Mesodermal cell (in vitro differentiated cells): ENCODE results near the gene POFUT1. TPM values are rescaled to one million over a fixed set of nuclear protein-coding genes. Genes with fewer than 3 reads are reported as not detected.

ENCODE experiments used
- H3K27ac ChIP-seq: 2 replicates; pipeline ENCODE4 v1.7.0; 2013; ENCODE audit warnings: mild to moderate bottlenecking, low read depth, low read length, moderate library complexity; ENCODE audit not compliant: severe bottlenecking
- H3K36me3 ChIP-seq: 2 replicates; pipeline ENCODE4 v1.7.1; 2013; ENCODE audit warnings: mild to moderate bottlenecking, low read length, moderate library complexity; ENCODE audit not compliant: control insufficient read depth, insufficient read depth
- H3K4me1 ChIP-seq: one replicate; pipeline ENCODE4 v1.7.1; 2013; ENCODE audit warnings: mild to moderate bottlenecking, low read length; ENCODE audit not compliant: insufficient read depth, control insufficient read depth, poor library complexity, severe bottlenecking
- H3K4me3 ChIP-seq: 2 replicates; pipeline ENCODE4 v1.7.0; 2013; ENCODE audit warnings: low read length, control low read depth, mild to moderate bottlenecking; ENCODE audit not compliant: insufficient read depth, poor library complexity, severe bottlenecking; ENCODE audit errors: extremely low read depth
- H3K9me3 ChIP-seq: 2 replicates; pipeline ENCODE4 v1.7.1; 2013; ENCODE audit warnings: mild to moderate bottlenecking, low read length, moderate library complexity; ENCODE audit not compliant: control insufficient read depth
- WGBS, 2 experiments: methylation state at CpG; one replicate each; pipeline ENCODE4 v1.1.5; 2013; ENCODE audit warnings: missing lambda C conversion rate in 2 of 2; ENCODE audit not compliant: insufficient coverage in 2 of 2; 5-methylcytosine and 5-hydroxymethylcytosine counted together
- polyA plus RNA-seq, 2 experiments: library from polyadenylated mRNA; stranded (reverse); fragments of 50-300 nt; gene quantifications; one replicate each; pipeline ENCODE4 v1.2.3, GENCODE V29; 2013

Gene POFUT1
- 29.5 TPM for polyA plus RNA-seq (2013, experiment 1 of 2)
- polyA plus RNA-seq (2013, experiment 2 of 2) = 31.0 TPM

DNA sequence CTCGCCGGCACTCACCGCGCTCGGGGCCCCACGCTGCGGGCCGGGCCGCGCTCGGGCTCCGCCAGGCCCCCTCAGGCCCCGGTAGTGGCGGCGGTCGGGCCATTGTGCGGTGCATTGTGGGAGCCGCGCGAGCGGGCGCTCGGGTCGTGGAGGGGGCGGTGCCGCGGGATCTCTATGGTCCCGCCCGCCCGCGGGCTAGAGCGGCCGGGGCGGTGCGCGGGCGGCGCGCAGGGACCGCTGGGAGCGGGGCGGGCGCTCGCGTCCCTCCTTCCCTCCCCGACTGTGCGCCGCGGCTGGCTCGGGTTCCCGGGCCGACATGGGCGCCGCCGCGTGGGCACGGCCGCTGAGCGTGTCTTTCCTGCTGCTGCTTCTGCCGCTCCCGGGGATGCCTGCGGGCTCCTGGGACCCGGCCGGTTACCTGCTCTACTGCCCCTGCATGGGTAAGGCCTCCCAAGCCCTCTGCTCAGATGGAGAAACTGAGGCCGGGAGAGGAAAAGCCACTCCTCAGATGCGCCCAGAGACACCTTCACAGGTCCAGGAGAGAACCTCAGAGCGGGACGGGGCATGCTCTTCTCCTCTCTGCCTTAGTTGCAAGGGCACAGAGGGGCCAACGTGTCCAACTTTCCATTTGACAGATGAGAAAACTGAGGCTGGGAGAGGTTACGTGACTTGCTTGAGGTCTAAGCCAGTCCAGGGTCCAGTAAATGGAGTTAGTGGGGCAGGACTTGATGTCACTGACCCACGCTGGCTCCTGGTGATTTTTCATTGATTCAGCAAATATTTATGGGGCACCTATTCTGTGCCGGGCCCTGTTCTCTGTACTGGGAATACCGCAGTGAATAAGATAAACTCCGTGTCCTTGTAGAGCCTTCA, at the start of gene POFUT1, which contains the start of gene PLAGL2:
TSS of gene POFUT1 (plus strand) at position 255 of the 873 bp plus-strand sequence. CDS start at position 317, 62 bp downstream.
TSS of gene PLAGL2 (minus strand) at position 118 of the 873 bp plus-strand sequence. CDS start 5,565 bp downstream, outside the sequence.
- peak within 1 kb of the TSS; percentile 96 for H3K4me3 ChIP-seq
- H3K9me3 ChIP-seq = no peaks in the 10 kb centered on the region
- peaks cover 22% of the 10 kb centered on the region for H3K4me1 ChIP-seq
- 3 to 5% methylated on average over 35 to 49 of the region's 74 CpGs for WGBS, 2 experiments
- peaks cover 43% of the 10 kb centered on the region for H3K36me3 ChIP-seq
- H3K27ac ChIP-seq = peak within 1 kb of the TSS; percentile 66

DNA sequence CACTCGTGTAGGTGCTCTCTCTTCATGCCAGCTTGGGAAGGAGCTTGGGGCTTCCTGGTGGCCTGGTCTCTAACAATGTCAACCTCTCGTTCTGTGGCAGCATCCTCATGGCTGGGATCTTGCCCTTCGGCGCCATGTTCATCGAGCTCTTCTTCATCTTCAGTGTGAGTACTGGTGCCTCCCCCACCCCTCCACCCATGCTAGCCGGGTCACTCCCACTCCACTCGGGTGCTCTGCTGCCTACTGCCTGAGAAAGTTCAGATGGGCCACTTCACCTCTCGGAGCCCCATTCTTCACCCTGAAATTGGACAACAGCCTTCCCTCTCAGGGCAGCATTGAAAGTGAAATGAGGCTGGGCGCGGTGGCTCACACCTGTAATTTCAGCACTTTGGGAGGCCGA, 49.3 kb upstream of the POFUT1 start:
- peaks cover 6% of the 10 kb centered on the region for H3K4me1 ChIP-seq
- H3K9me3 ChIP-seq = no peaks in the 10 kb centered on the region
- WGBS, 2 experiments = 95% methylated on average over 9 to 11 of the region's 11 CpGs
- H3K4me3 ChIP-seq = no peak overlapping the region
- H3K27ac ChIP-seq = no peak overlapping the region
- peaks cover 72% of the 10 kb centered on the region for H3K36me3 ChIP-seq

DNA sequence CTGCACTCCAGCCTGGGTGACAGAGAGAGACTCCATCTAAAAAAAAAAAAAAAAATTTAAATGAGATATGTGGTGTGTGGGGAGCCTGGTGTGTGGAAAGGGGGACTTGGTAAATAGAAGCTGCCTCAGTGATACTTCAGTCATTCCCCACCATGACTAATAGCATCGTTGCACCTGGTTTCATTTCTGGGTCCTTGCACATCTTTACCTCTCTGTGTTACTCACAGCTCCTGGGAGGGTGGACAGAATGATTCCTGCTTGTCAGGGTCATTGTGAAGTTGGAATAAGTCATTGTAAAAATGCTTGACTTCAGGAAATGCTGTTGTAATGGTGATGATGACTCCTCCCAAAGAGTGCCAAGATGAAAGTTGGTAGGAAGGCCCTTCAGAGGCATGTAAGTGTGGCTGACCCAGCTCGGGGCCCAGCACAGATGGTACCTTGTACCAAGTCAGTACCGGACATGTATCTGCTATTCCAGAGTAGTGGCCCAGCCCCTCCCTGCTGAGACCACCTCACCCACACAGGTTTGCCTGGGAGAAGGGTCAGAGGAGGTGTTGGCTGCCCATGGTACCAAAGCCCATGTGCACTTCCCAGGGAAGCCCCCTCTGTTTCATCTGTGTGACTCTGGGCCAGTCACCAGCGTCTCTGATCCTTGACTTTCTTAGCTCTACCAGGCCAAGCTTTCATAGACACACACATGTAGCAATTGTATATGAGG, 48.6 kb upstream of the POFUT1 start:
- Histone ChIP-seq H3K4me3 (no peak overlapping the region), H3K36me3 (peaks cover 69% of the 10 kb centered on the region)
- WGBS, 2 experiments = 94 to 100% methylated on average over 2 of the region's 4 CpGs

DNA sequence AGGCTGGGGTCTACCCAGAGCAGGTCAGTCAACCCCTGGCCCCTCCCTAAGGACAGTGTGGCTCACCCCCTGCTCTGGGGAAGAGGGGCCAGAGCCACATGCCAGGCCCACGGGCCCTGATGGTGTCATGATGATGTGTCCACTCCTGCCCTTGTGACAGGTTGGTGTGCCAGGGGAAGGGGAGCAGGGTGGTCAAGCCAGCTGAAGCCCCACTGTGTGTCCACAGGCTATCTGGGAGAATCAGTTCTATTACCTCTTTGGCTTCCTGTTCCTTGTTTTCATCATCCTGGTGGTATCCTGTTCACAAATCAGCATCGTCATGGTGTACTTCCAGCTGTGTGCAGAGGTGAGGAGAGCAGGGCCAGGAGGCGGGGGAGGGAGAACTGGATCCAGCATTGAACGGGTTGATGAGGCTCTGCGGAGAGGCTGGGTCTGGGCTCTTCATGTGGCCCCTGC, 47.9 kb upstream of the POFUT1 start:
- Histone ChIP-seq H3K4me1 (peaks cover 5% of the 10 kb centered on the region), H3K27ac (no peak overlapping the region), H3K4me3 (no peak overlapping the region), H3K9me3 (no peaks in the 10 kb centered on the region), H3K36me3 (peaks cover 74% of the 10 kb centered on the region)
- 90 to 98% methylated on average over 5 of the region's 5 CpGs for WGBS, 2 experiments

More for the DNA sequence above, 48.6 kb upstream of the POFUT1 start:
- Histone ChIP-seq H3K27ac (no peak overlapping the region), H3K9me3 (no peaks in the 10 kb centered on the region), H3K4me1 (peaks cover 6% of the 10 kb centered on the region)

DNA sequence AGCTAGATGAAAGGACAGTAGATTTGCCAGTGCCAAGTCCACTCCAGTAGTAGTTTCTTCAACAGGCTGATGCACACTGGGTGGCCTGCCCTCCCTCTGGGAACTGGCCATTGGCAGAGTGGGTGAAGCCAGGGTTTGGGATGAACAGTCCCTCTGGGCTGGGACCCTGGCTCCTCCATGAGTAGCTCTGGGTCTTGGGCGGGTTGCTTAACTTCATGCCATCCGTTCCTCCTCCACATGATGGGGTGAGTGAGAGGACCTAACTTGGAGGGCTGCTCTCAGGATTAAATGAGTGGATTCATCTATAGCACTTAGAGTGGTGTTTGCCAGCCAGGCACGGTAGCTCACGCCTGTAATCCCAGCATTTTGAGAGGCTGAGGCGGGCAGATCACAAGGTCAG, 47.3 kb upstream of the POFUT1 start:
- Histone ChIP-seq H3K9me3 (no peaks in the 10 kb centered on the region), H3K4me3 (no peak overlapping the region), H3K36me3 (peaks cover 78% of the 10 kb centered on the region), H3K27ac (no peak overlapping the region), H3K4me1 (no peaks in the 10 kb centered on the region)
- 89 to 95% methylated on average over 3 to 5 of the region's 5 CpGs for WGBS, 2 experiments

DNA sequence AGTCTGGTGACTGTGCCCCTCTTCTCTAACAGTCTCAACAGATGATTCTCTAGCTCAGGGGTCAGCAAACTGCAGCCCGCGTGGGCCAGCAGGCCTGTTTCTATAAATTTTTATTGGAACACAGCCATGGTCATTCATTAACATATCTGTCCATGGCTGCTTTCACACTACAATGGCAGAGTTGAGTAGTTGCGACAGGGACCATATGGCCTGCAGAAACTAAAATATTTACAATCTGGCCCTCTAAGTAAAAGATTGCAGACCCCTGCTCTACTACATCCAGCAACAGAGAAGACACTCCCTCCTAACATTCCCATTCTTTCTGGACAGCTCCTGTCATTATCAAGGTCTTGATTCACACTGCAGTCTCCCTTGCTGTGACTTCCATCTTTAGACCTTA, 45.3 kb upstream of the POFUT1 start:
- WGBS, 2 experiments = 94 to 100% methylated on average over 3 of the region's 3 CpGs
- H3K9me3 ChIP-seq = no peaks in the 10 kb centered on the region
- H3K4me3 ChIP-seq = no peak overlapping the region
- no peak overlapping the region for H3K27ac ChIP-seq
- H3K36me3 ChIP-seq = peaks cover 92% of the 10 kb centered on the region
- H3K4me1 ChIP-seq = no peaks in the 10 kb centered on the region

DNA sequence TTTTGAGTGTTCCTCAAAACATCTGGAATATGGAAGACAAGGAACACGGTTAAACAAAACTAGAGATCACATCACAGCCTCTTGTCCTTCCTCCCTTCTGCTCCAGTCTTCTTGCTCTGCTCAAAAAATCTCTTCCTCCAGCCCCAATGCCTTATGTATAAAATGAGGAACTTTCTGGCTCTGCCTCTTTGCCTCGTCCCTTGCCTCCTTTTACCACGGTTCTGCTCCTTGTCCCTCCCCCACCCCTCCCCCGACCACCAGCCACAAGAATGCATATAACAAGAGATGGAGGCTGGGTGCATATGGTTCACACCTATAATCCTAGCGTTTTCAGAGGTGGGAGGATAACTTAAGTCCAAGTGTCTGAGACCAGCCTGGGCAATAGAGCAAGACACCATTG, 43.7 kb upstream of the POFUT1 start:
- 96% methylated on average over 2 of the region's 5 CpGs; no CpG with 5 or more reads in 1 of the 2 experiments for WGBS, 2 experiments
- H3K9me3 ChIP-seq = no peaks in the 10 kb centered on the region

DNA sequence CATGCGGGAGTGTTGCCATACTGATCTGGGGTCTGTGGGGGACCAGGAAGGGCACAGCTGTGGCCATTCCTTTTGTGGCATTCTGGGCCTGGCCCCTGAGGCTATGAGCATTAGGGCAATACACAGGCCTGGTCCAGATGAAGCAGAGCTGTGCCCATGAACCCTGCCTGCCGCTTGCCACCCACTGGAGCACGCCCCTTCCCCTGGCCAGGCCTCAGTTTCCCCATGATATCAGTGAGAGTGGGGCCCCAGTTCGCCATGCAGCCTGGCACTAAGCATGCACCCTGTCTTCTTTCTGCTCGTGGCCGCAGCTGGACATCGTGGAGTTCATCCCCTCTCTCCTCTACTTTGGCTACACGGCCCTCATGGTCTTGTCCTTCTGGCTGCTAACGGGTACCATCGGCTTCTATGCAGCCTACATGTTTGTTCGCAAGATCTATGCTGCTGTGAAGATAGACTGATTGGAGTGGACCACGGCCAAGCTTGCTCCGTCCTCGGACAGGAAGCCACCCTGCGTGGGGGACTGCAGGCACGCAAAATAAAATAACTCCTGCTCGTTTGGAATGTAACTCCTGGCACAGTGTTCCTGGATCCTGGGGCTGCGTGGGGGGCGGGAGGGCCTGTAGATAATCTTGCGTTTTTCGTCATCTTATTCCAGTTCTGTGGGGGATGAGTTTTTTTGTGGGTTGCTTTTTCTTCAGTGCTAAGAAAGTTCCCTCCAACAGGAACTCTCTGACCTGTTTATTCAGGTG, 42.5 kb upstream of the POFUT1 start:
- Histone ChIP-seq H3K36me3 (peaks cover 68% of the 10 kb centered on the region), H3K9me3 (no peaks in the 10 kb centered on the region), H3K4me1 (peaks cover 5% of the 10 kb centered on the region), H3K27ac (no peak overlapping the region), H3K4me3 (no peak overlapping the region)
- WGBS, 2 experiments = 95 to 97% methylated on average over 18 to 20 of the region's 21 CpGs

More for the DNA sequence above, 43.7 kb upstream of the POFUT1 start:
- no peak overlapping the region for H3K4me3 ChIP-seq
- peaks cover 5% of the 10 kb centered on the region for H3K4me1 ChIP-seq
- H3K27ac ChIP-seq = no peak overlapping the region
- peaks cover 80% of the 10 kb centered on the region for H3K36me3 ChIP-seq

DNA sequence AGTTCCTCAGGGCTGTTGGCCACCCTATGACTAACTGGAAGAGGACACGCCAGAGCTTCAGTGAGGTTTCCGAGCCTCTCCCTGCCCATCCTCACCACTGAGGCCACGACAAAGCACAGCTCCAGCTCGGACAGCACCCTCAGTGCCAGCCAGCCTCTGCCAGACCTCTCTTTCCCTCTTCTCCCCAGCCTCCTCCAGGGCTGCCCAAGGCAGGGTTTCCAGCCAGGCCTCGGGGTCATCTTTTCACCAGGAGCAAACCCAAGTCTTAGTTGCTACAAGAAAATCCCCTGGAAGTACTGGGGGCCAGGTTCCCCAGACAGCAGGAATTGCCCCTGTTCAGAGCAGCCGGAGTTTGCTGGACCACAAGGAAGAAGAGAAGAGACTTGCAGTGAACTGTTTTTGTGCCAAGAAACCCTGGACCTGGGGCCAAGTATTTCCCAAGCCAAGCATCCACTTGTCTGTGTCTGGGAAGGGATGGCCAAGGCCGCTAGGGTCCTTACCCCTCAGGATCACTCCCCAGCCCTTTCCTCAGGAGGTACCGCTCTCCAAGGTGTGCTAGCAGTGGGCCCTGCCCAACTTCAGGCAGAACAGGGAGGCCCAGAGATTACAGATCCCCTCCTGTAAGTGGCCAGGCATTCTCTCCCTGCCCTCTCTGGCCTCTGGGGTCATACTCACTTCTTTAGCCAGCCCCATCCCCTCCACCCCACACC, 41.7 kb upstream of the POFUT1 start:
- H3K9me3 ChIP-seq = no peaks in the 10 kb centered on the region
- no peak overlapping the region for H3K27ac ChIP-seq
- H3K4me1 ChIP-seq = peaks cover 5% of the 10 kb centered on the region
- peaks cover 60% of the 10 kb centered on the region for H3K36me3 ChIP-seq
- WGBS, 2 experiments = 90 to 93% methylated on average over 6 to 7 of the region's 8 CpGs
- H3K4me3 ChIP-seq = no peak overlapping the region
